Colon (tissue), 2 donors: ENCODE results near the gene MCAT.
A peak's percentile ranks its signal among the peaks of the same experiment; 100 is the strongest.

ENCODE experiments used
- FAIRE-seq: peaks from 2 replicates; lab custom pipeline; 2012; peaks lifted over from hg19 to GRCh38; lab: Jason Lieb, UNC
- donor health status: control.
- donor health status: control.

MCAT gene

DNA sequence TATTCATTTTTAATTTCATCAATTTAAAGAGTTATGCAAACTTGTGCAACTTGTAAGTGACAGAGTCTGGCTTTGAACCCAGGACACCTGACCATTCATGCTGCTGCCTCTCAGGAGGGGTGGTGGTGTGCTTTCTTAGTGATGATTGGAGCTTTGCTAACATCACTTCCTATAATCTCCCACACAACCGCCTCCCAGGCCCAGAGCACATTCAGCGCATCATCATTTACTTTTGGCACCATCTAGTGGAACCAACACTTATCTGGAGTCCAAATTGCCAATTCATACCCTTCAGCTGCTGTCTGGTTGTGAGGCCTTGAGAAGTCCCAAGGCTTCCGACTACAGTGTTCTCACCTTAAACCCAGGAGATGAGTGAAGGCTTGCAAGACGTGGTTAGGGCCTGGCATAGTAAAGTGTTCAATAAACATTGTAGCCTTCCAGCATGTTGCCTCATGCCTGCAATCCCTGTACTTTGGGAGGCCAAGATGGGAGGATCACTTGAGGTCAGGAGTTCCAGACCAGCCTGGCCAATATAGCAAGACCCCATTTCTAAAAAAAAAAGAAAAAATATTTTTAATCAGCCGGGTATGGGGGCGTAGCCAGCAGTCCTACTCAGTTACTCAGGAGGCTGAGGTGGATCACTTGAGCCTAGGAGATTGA lies 52.9 kb downstream of the MCAT start:
- no peak for FAIRE-seq

DNA sequence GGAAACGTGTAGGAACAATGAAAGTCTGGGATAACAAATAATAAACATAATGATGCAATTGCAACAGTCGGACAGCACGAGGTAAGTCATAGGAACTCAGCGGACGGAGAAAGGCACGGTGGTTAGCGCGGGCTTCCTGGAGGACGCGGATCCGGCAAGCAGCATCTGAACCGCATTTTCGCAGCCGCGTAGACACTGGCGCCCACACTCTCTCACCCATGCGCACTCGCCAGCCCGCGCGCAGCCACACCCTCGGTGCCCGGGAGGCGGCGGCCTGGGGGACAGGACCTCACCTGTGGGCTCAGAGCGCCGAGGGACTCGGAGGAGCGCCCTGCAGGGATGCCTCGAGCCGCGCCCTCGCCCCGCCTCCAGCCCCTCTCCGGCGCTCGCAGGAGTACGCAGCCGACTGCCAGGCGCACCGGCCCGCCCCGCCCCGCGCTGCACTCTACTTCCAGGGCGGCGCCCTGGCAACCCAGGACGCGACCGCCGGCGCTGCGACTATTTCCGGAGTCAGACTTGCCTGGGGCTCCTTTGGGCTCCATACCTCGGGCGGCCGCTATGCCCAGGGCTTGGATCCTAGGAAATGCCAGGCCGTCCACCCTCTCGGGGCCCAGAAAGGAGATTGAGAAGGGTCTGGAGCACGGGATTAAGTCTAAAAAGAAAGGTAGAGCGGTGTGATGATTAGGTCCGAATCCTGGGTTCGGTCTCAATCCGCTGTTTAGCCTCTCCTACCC lies 54.0 kb downstream of the MCAT start, which contains the start of gene TTLL1:
Gene TTLL1 (minus strand): TSS at position 408 of the 734 bp plus-strand sequence. CDS start 13,805 bp downstream, outside the sequence.
- no peak for FAIRE-seq

DNA sequence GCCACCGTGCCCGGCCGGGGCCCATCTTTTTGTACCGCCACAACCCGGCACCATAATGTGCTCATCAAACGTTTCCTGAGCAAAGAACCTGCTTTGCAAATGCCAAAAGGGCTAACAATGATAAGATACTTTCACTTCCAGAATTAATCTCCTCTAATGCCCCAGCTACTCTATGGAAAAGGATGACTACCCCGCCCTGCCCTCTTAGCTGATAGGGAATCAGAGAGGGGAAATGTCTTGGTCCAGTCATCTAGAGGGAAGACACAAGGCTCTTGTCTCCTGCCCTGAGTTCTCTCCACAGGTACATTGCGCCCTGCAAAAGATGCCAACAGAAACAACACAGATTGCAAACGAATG lies 54.6 kb downstream of the MCAT start:
- FAIRE-seq: no peak

DNA sequence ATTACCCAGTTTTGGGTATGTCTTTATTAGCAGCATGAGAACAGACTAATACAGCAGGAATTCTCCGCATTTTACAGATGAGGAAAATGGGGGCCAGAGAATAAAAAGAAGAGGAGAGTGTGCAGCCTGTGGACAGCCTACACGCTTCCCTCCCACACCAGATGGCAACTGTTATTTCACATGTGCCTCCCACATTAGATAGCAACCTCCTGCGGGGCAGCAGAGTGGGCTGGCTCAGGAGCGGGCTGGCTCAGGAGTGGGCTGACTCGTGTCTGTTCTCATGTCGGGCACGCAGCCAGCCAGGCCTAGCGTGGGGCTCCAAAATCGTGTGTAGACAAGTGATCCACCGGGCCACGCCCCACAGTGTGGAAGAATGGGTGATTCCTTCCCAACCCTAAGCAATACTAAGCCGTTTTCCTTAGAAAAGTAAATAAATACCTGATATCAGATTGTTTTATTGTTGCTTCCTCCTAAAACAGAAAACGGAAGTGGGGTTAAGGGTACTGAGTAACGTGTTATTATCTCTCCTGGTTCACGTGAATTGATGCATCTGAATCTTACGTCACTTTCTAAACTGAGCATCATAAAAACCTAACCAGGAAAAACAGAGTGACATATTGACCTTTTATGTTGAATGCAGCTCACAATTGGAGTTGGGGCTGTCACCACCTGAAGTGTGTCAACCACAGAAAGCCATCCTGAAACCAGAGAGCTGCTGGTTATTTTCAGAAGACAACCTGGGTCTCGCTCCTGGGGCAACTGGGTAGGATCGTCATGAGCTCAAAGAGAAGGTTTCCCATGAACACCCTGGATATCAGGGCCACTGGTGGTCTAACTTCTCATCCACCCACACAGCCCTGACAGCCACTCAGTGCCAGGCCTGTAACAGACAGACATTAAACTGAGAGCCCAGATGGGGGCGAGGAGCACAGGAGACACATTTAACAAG lies 57.3 kb downstream of the MCAT start:
- FAIRE-seq: peak; percentile 66
